ENCODE data around the gene CD74.
A peak's percentile ranks its signal among the peaks of the same experiment; 100 is the strongest.

CD74 gene

GRCh38 chr5:150412319-150413175 is at the start of gene CD74:
TSS of gene CD74 (minus strand) at chr5:150412910. CDS start at chr5:150412749, 161 bp downstream.
- H3K4me3 ChIP-seq (ENCODE audit: low read depth, low read length) = peak within 1 kb of the TSS; percentile 24
- in situ Hi-C loops (cut with HindIII; ENCODE audit: low pct_ligation_motif_present, low sequenced_read_pairs) = no loop called here
- TF ChIP-seq CTCF (IDR thresholded peaks at IDR 0.05; ENCODE audit: low read depth, low read length, missing control alignments) = no peak

GRCh38 chr5:150461231-150461630 is 48.5 kb upstream of the CD74 start:
- no peak overlapping the region for H3K4me3 ChIP-seq (ENCODE audit: low read depth, low read length)

More at GRCh38 chr5:150412319-150413175, at the start of gene CD74:
- H3K36me3 ChIP-seq (replicated peaks) = no peaks in the 10 kb centered on the region
- H3K27ac ChIP-seq = no peak within 1 kb of the TSS
- peak; percentile 45 for DNase-seq
- no peaks in the 10 kb centered on the region for H3K27me3 ChIP-seq (replicated peaks)

GRCh38 chr5:150460781-150461180 is 48.1 kb upstream of the CD74 start:
- Histone ChIP-seq H3K27me3 (replicated peaks) (no peaks in the 10 kb centered on the region), H3K36me3 (replicated peaks) (no peaks in the 10 kb centered on the region), H3K4me3 (ENCODE audit: low read depth, low read length) (no peak overlapping the region), H3K27ac (no peak overlapping the region)
- no peak for DNase-seq
- in situ Hi-C loops (cut with HindIII; ENCODE audit: low pct_ligation_motif_present, low sequenced_read_pairs) = no loop called here
- TF ChIP-seq CTCF (IDR thresholded peaks at IDR 0.05; ENCODE audit: low read depth, low read length, missing control alignments) = no peak

More at GRCh38 chr5:150461231-150461630, 48.5 kb upstream of the CD74 start:
- in situ Hi-C loops (cut with HindIII; ENCODE audit: low pct_ligation_motif_present, low sequenced_read_pairs) = no loop called here
- no peaks in the 10 kb centered on the region for H3K27me3 ChIP-seq (replicated peaks)
- H3K36me3 ChIP-seq (replicated peaks) = no peaks in the 10 kb centered on the region
- no peak overlapping the region for H3K27ac ChIP-seq
- no peak for TF ChIP-seq CTCF (IDR thresholded peaks at IDR 0.05; ENCODE audit: low read depth, low read length, missing control alignments)
- DNase-seq = no peak

- peak overlapping the region; percentile 40 for H3K4me3 ChIP-seq (ENCODE audit: low read depth, low read length)
- DNase-seq = peak; percentile 53
These were observed 46.3 kb upstream of the CD74 start for GRCh38 chr5:150458802-150459557.

More at GRCh38 chr5:150458802-150459557, 46.3 kb upstream of the CD74 start:
- Histone ChIP-seq H3K27me3 (replicated peaks) (no peaks in the 10 kb centered on the region), H3K27ac (no peak overlapping the region), H3K36me3 (replicated peaks) (no peaks in the 10 kb centered on the region)
- in situ Hi-C loops (cut with HindIII; ENCODE audit: low pct_ligation_motif_present, low sequenced_read_pairs) = no loop called here
- TF ChIP-seq CTCF (IDR thresholded peaks at IDR 0.05; ENCODE audit: low read depth, low read length, missing control alignments) = peak; percentile 84

All from brain microvascular endothelial cell (primary cell).